Omental fat pad (tissue), 4 donors: Measurements from ENCODE around the gene EDAR. TPM values are rescaled to one million over a fixed set of nuclear protein-coding genes. Genes with fewer than 3 reads are reported as not detected.

Source experiments
- ATAC-seq: fragments of 150-250 bp; one replicate; pipeline ENCODE4 v1.9.1; 2016; ENCODE audit warnings: mild to moderate bottlenecking, moderate library complexity; ENCODE audit not compliant: low FRiP score
- DNase-seq: peaks from one replicate; pipeline ENCODE4 v3.0.0-alpha.2; 2019; ENCODE audit warnings: low spot score
- CTCF ChIP-seq, 3 donors: fragments of 450-650 bp; IDR thresholded peaks; one replicate each; pipeline ENCODE4 v1.5.1; 2016 to 2017; ENCODE audit warnings: antibody characterized with exemption in 3 of 3, mild to moderate bottlenecking in 3 of 3, moderate library complexity in 2 of 3
- total RNA-seq, 4 donors: library from RNA; depleted of rRNA; stranded (reverse); fragments of >200 nt; gene quantifications; one replicate each; pipeline ENCODE4 v1.1.0, GENCODE V29; 2016

Gene EDAR
- total RNA-seq, 4 donors from 2014 or later: not detected

- no peak for DNase-seq
- no peak for TF ChIP-seq CTCF (IDR thresholded peaks at IDR 0.05)
- no peak for ATAC-seq
Observed at GRCh38 chr2:108893277-108893676, 95.7 kb downstream of the EDAR start.

- DNase-seq: no peak
- no peak for ATAC-seq
- no peak for TF ChIP-seq CTCF (IDR thresholded peaks at IDR 0.05)
Observed at GRCh38 chr2:108889907-108890306, 99.1 kb downstream of the EDAR start.

- no peak for TF ChIP-seq CTCF (IDR thresholded peaks at IDR 0.05)
- ATAC-seq: no peak
Observed at GRCh38 chr2:108884619-108885018, 104.4 kb downstream of the EDAR start.

GRCh38 chr2:108878276-108878675 lies 110.7 kb downstream of the EDAR start:
- no peak for TF ChIP-seq CTCF (IDR thresholded peaks at IDR 0.05)
- no peak for ATAC-seq
- DNase-seq: no peak

More at GRCh38 chr2:108884619-108885018, 104.4 kb downstream of the EDAR start:
- no peak for DNase-seq

- ATAC-seq: no peak
- TF ChIP-seq CTCF (IDR thresholded peaks at IDR 0.05): no peak
Observed at GRCh38 chr2:108877506-108877905, 111.5 kb downstream of the EDAR start.

GRCh38 chr2:108870069-108870644 lies 118.9 kb downstream of the EDAR start:
- DNase-seq: no peak
- no peak for ATAC-seq
- no peak for TF ChIP-seq CTCF (IDR thresholded peaks at IDR 0.05)

More at GRCh38 chr2:108877506-108877905, 111.5 kb downstream of the EDAR start:
- DNase-seq: no peak

GRCh38 chr2:108869542-108869941 lies 119.5 kb downstream of the EDAR start:
- TF ChIP-seq CTCF (IDR thresholded peaks at IDR 0.05): no peak
- ATAC-seq (no peak), DNase-seq (no peak)
